NCI-H128 (cell line): ENCODE measurements around the gene ZFP69.

Experiments used
- DNase-seq: peaks from one replicate; lab custom pipeline; 2025; ENCODE audit not compliant: unreplicated experiment; lab: John Stamatoyannopoulos, UW

ZFP69 gene

GRCh38 chr1:40508375-40509341 is 31.6 kb downstream of the ZFP69 start, which contains the start of gene EXO5:
TSS of gene EXO5 (plus strand) at chr1:40508767. CDS start at chr1:40514545, 5,778 bp downstream.
- peak; percentile 58 for DNase-seq

- no peak for DNase-seq
Observed at GRCh38 chr1:40519517-40519916, 42.4 kb downstream of the ZFP69 start.

- DNase-seq: no peak
Observed at GRCh38 chr1:40530735-40531380, 53.8 kb downstream of the ZFP69 start.

- DNase-seq: peak; percentile 87
Observed at GRCh38 chr1:40531381-40532061, 54.4 kb downstream of the ZFP69 start, which contains the start of gene ZNF684. TSS of gene ZNF684 (plus strand) at chr1:40531637. CDS start at chr1:40533167, 1,530 bp downstream.

- no peak for DNase-seq
Observed at GRCh38 chr1:40532062-40532389, 54.9 kb downstream of the ZFP69 start.

- DNase-seq: peak; percentile 49
Observed at GRCh38 chr1:40532844-40533424, 55.8 kb downstream of the ZFP69 start.

- no peak for DNase-seq
Observed at GRCh38 chr1:40534589-40534988, 57.5 kb downstream of the ZFP69 start.

- no peak for DNase-seq
Observed at GRCh38 chr1:40535732-40536131, 58.6 kb downstream of the ZFP69 start.

- no peak for DNase-seq
Observed at GRCh38 chr1:40539338-40539737, 62.2 kb downstream of the ZFP69 start.
